ENCODE measurements around the gene ZBTB8OS.
"Not testable (repeated sequence)": the region's sequence is repeated elsewhere in the genome, so short reads cannot be mapped to it uniquely, and the experiment has no call there.

ZBTB8OS gene

GRCh38 chr1:32668716-32669115 lies 18.4 kb upstream of the ZBTB8OS start:
- not testable (repeated sequence) for DNase-seq; ATAC-seq (replicated peaks); H3K9me3 Mint-ChIP-seq; H3K27me3 Mint-ChIP-seq; H3K4me3 Mint-ChIP-seq; H3K27ac Mint-ChIP-seq
- Mint-ChIP-seq H3K4me1 (peaks cover 3 to 12% of the 10 kb centered on the region in 2 donors), H3K36me3 (peaks cover 29 to 36% of the 10 kb centered on the region in 2 donors)

DNA sequence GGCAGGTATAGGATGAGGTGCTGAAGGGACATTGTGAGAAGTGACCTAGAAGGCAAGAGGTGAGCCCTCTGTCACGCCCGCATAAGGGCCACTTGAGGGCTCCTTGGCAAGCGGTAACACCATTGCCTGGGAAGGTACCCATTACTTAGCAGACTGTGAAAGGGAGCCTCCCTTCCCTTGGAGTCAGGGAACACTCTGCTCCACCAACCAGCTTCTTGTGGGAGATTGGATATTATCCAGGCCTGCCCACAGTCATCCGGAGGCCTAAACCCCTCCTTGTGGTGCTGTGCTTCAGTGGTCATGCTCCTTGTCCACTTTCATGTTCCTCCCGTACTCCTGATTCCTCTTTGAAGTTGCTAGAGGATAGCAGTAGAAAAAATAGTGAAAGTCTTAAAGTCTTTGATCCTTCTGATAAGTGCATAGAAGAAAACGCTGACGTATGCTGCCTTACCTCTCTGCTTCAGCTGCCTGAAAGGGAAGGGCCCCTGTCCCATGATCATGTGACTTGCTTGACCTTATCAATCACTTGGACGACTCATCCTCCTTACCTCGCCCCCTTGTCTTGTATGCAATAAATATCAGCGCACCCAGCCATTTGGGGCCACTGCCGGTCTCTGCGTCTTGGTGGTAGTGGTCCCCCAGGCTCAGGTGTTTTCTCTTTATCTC lies 16.7 kb upstream of the ZBTB8OS start:
- Mint-ChIP-seq H3K27ac (peak overlapping the region; percentile 25), H3K27me3 (no peaks in the 10 kb centered on the region), H3K4me3 (no peak overlapping the region), H3K4me1 (peaks cover 3 to 6% of the 10 kb centered on the region in 2 donors), H3K36me3 (peaks cover 24% of the 10 kb centered on the region in 2 donors), H3K9me3 (no peaks in the 10 kb centered on the region)
- ATAC-seq (replicated peaks) (no peak), DNase-seq (no peak)

DNA sequence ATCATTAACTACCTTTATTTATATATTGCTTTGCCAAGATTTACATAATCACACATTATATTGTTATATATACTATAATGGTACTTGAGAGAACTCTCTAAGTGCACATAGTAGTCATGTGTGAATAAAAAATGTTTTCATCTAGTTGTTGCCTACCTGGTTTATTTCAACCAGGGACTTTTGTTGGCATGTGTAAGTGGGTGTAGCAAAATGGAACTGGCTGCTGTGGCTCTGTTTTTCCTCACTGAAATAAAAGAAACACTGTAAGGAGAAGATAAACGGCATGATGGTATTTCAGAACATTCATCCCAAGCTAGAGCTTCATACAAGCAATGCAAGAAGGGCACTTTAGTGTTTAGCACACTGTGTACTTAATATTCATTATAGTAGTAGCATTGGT lies 15.6 kb upstream of the ZBTB8OS start:
- Mint-ChIP-seq H3K27ac (no peak overlapping the region), H3K27me3 (no peaks in the 10 kb centered on the region), H3K9me3 (no peaks in the 10 kb centered on the region), H3K4me1 (peaks cover 6 to 13% of the 10 kb centered on the region in 2 donors), H3K4me3 (no peak overlapping the region), H3K36me3 (peaks cover 24 to 25% of the 10 kb centered on the region in 2 donors)
- ATAC-seq (replicated peaks) (no peak), DNase-seq (no peak)

GRCh38 chr1:32659581-32659980 lies 9.2 kb upstream of the ZBTB8OS start:
- Mint-ChIP-seq H3K9me3 (no peaks in the 10 kb centered on the region), H3K36me3 (peaks cover 51 to 54% of the 10 kb centered on the region in 2 donors), H3K27me3 (no peaks in the 10 kb centered on the region), H3K27ac (no peak overlapping the region), H3K4me3 (no peak overlapping the region), H3K4me1 (peaks cover 20 to 46% of the 10 kb centered on the region in 2 donors)
- DNase-seq = no peak
- no peak for ATAC-seq (replicated peaks)

DNA sequence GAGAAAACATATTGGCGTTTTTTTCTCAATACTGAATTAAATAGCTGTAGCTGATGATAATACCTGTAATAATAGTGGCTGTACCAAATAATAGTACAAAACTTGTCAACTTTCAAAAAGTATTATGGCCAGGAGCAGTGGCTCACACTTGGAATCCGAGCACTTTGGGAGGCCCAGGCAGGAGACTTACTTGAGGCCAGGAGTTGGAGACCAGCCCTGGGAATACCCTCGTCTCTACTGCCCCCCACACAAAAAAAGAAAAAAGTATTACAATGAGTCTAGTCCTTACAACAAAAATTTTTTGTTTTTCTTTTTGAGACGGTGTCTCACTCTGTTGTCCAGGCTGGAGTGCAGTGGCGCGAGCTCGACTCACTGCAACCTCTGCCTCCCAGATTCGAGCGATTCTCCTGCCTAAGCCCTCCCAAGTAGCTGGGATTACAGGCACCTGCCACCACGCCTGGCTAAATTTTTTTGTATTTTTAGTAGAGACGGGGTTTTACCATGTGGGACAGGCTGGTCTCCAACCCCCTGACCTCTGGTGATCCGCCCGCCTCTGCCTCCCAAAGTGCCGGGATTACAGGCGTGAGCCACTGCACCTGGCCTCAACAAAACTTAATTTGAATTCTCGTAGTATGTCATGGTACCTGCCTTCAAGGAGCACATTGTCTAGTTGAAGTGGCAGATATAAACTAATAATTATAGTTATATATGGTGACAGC lies 2.1 kb upstream of the ZBTB8OS start:
- peak overlapping the region; percentile 91 to 95 for H3K4me3 Mint-ChIP-seq
- peak overlapping the region; percentile 99 for H3K27ac Mint-ChIP-seq
- no peaks in the 10 kb centered on the region for H3K9me3 Mint-ChIP-seq
- no peaks in the 10 kb centered on the region for H3K27me3 Mint-ChIP-seq
- peaks cover 35 to 45% of the 10 kb centered on the region in 2 donors for H3K36me3 Mint-ChIP-seq
- ATAC-seq (replicated peaks) = no peak
- no peak for DNase-seq
- H3K4me1 Mint-ChIP-seq = peaks cover 22 to 67% of the 10 kb centered on the region in 2 donors

DNA sequence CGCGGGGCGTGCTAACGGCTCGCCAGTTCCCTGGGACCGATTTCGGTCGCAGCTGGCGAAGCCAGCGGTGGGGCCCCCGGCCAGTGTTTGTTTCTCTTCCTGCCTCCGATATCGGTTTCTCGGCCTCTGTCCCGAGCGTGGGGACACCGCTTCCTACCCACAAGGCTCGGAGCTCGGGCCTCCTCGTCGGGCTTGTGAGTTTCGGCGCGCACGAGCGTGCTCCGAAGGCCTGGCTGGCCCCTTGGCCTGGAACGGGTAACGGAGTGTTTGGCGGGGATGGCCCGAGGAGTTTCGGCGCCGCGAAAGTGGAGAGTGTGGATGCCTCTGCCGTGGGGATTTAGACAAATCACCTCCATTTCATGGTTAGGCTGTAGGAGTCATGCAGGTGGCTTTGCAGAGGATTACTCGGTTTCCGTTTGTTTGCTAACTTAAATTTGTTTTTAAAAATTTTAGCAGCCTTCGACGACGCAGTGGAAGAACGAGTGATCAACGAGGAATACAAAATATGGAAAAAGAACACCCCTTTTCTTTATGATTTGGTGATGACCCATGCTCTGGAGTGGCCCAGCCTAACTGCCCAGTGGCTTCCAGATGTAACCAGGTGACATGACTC lies 1.2 kb upstream of the ZBTB8OS start:
- DNase-seq (no peak), ATAC-seq (replicated peaks) (peak; percentile 21 to 26)
- Mint-ChIP-seq H3K4me3 (peak overlapping the region; percentile 91 to 95), H3K4me1 (peaks cover 20 to 63% of the 10 kb centered on the region in 2 donors), H3K36me3 (peaks cover 32 to 37% of the 10 kb centered on the region in 2 donors), H3K9me3 (no peaks in the 10 kb centered on the region), H3K27me3 (no peaks in the 10 kb centered on the region), H3K27ac (peak overlapping the region; percentile 99)

GRCh38 chr1:32650752-32651460 lies 556 bp upstream of the ZBTB8OS start, which contains the start of gene RBBP4:
TSS of gene RBBP4 (plus strand) at chr1:32651208. CDS start at chr1:32651307, 99 bp downstream.
- Mint-ChIP-seq H3K36me3 (peaks cover 30 to 37% of the 10 kb centered on the region in 2 donors), H3K4me1 (peaks cover 20 to 62% of the 10 kb centered on the region in 2 donors)
- ATAC-seq (replicated peaks) = peak; percentile 87 to 89

GRCh38 chr1:32647308-32648134 lies 2.8 kb downstream of the ZBTB8OS start:
- Mint-ChIP-seq H3K36me3 (peaks cover 16 to 22% of the 10 kb centered on the region in 2 donors), H3K4me1 (peaks cover 13 to 36% of the 10 kb centered on the region in 2 donors), H3K27me3 (no peaks in the 10 kb centered on the region), H3K4me3 (peak overlapping the region; percentile 22 to 23), H3K9me3 (no peaks in the 10 kb centered on the region), H3K27ac (peak overlapping the region; percentile 20)
- ATAC-seq (replicated peaks) = no peak
- no peak for DNase-seq

More at GRCh38 chr1:32650752-32651460, 556 bp upstream of the ZBTB8OS start, which contains the start of gene RBBP4:
- Mint-ChIP-seq H3K9me3 (no peaks in the 10 kb centered on the region), H3K27ac (peak within 1 kb of the TSS; percentile 99), H3K27me3 (no peaks in the 10 kb centered on the region), H3K4me3 (peak within 1 kb of the TSS; percentile 91 to 95)
- peak; percentile 99 for DNase-seq

- Mint-ChIP-seq H3K27me3 (no peaks in the 10 kb centered on the region), H3K36me3 (peaks cover 3 to 9% of the 10 kb centered on the region in 2 donors), H3K4me1 (peaks cover 6 to 24% of the 10 kb centered on the region in 2 donors), H3K9me3 (no peaks in the 10 kb centered on the region), H3K27ac (no peak overlapping the region), H3K4me3 (no peak overlapping the region)
- ATAC-seq (replicated peaks) (no peak), DNase-seq (no peak)
Measured at GRCh38 chr1:32644426-32644825, 5.9 kb downstream of the ZBTB8OS start.

DNA sequence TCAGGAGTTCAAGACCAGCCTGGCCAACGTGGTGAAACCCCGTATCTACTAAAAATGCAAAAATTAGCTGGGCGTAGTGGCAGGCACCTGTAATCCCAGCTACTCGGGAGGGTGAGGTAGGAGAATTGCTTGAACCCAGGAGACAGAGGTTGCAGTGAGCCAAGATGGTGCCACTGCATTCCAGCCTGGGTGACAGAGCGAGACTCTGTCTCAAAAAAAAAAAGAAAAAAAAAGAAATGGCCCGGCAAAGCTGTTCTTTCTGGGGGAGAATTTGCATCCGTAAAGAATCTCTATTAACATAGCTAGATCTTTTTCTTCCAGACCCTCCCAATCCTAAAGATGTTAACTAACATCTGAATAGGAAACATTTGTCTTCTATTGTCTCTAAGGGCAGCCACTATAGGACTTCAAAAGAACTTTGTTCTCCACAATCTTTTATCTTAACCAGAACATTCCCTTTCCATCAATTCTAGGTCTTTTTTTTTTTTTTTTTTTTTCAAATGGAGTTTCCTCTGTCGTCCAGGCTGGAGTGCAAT lies 8.0 kb downstream of the ZBTB8OS start:
- H3K27ac Mint-ChIP-seq; H3K4me3 Mint-ChIP-seq; H3K36me3 Mint-ChIP-seq; H3K4me1 Mint-ChIP-seq; DNase-seq; H3K27me3 Mint-ChIP-seq; ATAC-seq (replicated peaks); H3K9me3 Mint-ChIP-seq: not testable (repeated sequence)

GRCh38 chr1:32639489-32640075 lies 10.8 kb downstream of the ZBTB8OS start:
- Mint-ChIP-seq H3K4me1 (peaks cover 6 to 12% of the 10 kb centered on the region in 2 donors), H3K4me3 (no peak overlapping the region), H3K27me3 (no peaks in the 10 kb centered on the region), H3K27ac (no peak overlapping the region), H3K36me3 (peaks cover 19 to 24% of the 10 kb centered on the region in 2 donors), H3K9me3 (no peaks in the 10 kb centered on the region)
- no peak for ATAC-seq (replicated peaks)
- DNase-seq = no peak

DNA sequence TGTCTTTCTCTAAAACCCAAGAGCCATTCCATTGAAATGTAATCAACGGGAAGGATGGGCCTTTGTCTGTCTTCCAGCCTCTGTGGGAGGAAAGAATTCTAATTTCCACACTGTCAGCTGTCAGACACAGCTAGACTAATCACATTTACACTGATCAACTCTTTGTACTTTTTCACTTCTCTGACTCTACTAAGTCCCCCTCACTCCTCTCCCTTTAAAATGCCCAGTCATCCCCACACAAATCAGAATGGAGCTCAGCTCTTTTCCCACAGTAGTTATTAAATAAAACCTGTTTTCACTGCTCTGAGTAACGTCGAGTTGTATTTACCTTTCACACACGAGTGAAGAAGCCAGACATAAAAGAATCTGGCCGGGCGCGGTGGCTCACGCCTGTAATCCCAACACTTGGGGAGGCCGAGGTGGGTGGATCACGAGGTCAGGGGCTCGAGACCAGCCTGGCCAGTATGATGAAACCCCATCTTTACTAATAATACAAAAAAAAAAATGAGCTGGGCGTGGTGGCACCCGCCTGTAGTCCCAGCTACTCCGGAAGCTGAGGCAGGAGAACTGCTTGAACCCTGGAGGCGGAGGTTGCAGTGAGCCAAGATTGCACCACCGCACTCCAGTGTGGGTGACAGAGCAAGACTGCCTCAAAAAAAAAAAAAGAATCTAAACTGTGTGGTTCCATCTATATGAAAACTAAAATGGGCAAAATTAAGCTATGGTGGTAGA lies 13.3 kb downstream of the ZBTB8OS start:
- no peak overlapping the region for H3K27ac Mint-ChIP-seq
- DNase-seq = no peak
- peaks cover 5 to 12% of the 10 kb centered on the region in 2 donors for H3K4me1 Mint-ChIP-seq
- H3K4me3 Mint-ChIP-seq = no peak overlapping the region
- no peaks in the 10 kb centered on the region for H3K27me3 Mint-ChIP-seq
- H3K9me3 Mint-ChIP-seq = no peaks in the 10 kb centered on the region
- peaks cover 21 to 37% of the 10 kb centered on the region in 2 donors for H3K36me3 Mint-ChIP-seq
- no peak for ATAC-seq (replicated peaks)
